Cardiac septum (tissue), 1 donor: ENCODE data around the gene HPS6. TPM values are rescaled to one million over a fixed set of nuclear protein-coding genes. Genes with fewer than 3 reads are reported as not detected.

Experiments used
- DNase-seq: peaks from one replicate; pipeline ENCODE4 v3.0.0-alpha.2; 2020; ENCODE audit warnings: low spot score
- intact Hi-C: fragments of 100-400 bp; cut with DNase I; formaldehyde crosslinking; loops from one replicate; pipeline ENCODE4 v1.14.0; 2022
- total RNA-seq: library from RNA; stranded (reverse); fragmentation: NEBNext Ultra II Directional; extraction: Animal tissue kit (Norgen Biotek cat#: 25700); gene quantifications from one replicate; pipeline ENCODE4 v1.2.1, GENCODE V29; 2021
- donor health status: DM: no; HTN: no; CAD: no.

HPS6 gene
- total RNA-seq, 1 donor from 2014 or later = 12.1 TPM

DNA sequence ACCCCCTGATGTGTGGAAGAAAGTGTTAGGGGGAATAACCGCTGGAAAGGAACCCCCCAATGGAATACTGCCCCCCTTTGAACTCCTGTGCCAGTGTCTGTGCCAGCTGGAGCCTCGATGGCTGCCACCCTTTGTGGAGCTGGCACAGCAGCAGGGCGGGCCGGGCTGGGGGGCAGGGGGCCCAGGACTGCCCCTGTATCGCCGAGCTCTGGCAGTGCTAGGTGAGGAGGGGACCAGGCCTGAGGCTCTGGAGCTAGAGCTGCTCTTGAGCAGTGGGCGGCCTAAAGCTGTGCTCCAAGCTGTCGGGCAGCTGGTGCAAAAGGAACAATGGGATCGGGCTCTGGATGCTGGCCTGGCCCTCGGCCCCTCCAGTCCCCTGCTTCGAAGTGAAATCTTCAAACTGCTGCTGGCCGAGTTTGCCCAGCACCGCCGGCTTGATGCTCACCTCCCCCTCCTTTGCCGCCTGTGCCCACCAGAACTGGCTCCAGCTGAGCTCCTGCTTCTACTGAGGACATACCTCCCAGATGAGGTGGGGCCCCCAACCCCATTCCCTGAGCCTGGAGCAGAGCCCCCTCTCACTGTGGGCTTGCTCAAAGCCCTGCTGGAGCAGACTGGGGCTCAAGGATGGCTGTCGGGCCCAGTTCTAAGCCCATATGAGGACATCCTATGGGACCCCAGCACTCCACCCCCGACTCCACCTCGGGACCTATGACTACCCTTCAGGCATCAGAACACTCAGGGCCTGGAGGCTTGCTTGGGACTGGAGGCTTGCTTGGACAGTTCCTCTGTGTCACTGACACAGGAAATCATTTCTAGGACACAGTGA, 2.2 kb downstream of the HPS6 start:
- intact Hi-C loops = loop anchor here (5.0 kb wide), 1 partner anchor 65 kb away; the partner anchor contains the start of gene PPRC1
- no peak for DNase-seq

DNA sequence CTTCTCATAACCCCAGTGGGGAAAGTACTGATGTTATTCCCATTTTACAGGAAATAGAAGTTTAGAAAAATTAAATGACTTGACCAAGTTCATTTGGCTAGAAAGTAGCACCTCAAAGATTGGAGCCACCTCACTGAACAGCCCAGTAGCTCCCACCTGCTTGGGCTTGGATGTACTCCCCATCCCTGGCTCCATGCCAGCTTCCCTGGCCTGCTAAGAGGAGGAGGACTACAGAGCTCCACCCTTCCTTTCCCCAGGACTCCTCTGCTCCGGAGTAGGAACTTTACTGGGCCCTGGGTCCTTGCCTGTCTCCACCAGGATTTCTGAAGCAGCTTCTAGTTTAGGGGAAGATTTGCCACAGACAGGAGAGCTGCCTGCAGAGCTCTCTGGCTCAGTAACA, 3.1 kb downstream of the HPS6 start:
- intact Hi-C loops = loop anchor here (5.0 kb wide), 1 partner anchor 64 kb away; the partner anchor contains the start of gene PPRC1
- DNase-seq = no peak

DNA sequence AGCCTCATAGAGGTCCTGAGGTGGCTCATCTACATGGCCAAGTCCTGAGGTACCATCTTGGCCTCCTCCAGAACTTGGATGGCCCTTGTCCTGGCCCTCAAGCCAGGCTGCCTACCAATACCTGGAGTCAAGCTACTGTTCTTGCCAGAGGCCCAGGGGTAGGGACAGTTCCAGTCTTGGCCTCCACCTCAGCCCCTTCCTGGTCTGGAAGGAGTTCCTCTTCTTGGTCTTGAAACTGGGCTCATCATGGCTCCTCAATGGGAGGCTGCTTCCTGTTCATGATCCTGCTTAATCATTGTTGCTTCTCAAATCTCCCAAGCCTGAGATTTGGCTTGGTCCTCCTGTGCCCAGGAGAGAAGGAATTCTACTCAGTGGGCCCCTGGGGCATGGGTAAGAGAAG, 3.9 kb downstream of the HPS6 start:
- intact Hi-C loops = loop anchor here (5.0 kb wide), 1 partner anchor 63 kb away; the partner anchor contains the start of gene PPRC1

DNA sequence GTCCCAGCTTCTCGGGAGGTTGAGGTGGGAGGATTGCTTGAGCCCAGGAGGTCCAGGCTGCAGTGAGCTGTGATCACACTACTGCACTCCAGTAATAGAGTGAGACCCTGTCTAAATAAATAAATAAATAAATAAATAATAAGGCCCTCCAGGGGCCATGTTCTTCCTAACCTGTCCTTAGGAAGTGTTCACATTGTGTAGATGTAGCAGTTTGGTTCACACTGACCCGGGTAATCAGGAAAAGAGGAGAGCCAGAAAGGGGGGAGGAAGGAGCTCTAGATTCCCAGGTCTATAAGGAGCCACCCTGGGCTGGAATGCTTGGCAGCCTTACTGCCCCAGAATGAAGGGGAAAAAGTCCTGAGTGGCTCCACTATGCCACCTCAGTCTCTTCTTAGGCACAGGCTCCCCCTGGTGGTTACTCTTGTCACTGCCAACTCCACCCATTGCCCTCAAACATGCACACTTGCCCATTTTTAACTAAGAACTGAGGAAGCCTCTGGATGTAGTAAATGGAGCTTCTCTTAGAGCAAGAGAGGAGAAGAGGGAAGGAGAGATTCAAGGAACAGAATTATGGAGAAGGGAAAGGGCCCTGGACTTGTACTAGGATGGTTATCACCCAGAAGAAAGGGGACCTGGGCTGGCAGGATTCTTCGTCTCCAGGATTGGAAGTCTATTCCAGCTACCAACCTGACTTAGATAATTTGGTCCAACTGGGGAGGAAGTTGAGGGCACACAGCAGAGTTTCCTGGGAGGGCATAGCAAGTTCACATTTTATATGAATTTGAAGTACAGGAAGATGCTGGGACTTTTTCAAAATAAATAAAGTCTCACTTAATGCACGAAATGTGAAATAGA, 7.8 kb downstream of the HPS6 start:
- peak; percentile 77 for DNase-seq
- intact Hi-C loops = no loop called here

More for the DNA sequence above, 3.9 kb downstream of the HPS6 start:
- DNase-seq = no peak

DNA sequence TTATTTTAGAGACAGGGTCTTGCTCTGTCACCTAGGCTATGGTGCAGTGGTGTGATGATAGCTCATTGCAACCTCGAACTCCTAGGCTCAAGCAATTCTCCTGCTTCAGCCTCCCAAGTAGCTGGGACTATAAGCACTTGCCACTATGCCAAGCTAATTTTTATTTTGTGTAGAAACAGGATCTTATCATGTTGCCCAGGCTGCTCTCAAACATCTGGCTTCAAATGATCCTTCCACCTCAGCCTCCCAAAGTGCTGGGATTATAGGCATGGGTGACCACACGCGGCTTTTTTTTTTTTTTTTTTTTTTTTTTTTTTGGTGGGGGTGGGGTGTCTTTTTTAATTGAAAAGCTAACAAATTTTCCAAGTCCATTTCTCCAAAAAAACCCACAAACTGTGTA, 18.4 kb downstream of the HPS6 start:
- DNase-seq = no peak
- intact Hi-C loops = no loop called here

DNA sequence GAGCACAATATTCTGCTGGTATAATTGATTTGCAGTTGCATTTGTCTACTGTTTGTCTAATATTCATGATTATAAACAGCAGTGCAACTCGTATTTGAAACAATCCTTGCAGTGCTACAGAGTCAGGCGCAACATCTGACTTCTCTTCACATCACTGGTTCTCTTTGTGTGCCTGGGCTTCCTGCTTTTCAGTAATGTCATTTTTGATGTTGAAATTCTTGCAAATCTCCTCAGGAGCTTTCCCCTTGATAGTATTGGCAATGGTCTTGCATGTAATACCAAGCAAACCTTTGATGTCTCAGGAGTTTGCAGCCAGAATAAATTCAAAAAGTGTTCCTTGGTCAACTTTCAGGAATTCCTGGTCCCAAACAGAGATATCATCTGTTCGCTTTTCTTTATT, 20.2 kb downstream of the HPS6 start:
- intact Hi-C loops = no loop called here

DNA sequence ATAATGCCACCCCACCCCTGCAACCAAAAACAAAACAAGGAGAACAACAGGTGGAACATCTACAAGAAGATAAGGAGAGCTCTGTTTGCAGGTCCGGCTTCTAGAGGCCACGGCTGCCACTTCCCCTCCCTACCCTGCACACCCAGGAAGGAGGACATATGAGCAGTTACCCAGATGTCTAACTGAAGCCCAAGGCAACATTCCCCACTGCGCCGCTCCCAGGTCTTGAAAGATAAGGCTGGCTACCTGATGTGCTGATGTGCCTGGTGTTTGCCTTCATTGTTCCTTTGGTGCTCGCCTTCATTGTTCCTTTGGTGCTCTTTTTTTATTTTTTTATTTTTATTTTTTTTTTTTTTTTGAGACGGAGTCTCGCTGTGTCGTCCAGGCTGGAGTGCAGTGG, 21.0 kb downstream of the HPS6 start:
- no peak for DNase-seq
- intact Hi-C loops = no loop called here

More for the DNA sequence above, 20.2 kb downstream of the HPS6 start:
- DNase-seq = no peak

DNA sequence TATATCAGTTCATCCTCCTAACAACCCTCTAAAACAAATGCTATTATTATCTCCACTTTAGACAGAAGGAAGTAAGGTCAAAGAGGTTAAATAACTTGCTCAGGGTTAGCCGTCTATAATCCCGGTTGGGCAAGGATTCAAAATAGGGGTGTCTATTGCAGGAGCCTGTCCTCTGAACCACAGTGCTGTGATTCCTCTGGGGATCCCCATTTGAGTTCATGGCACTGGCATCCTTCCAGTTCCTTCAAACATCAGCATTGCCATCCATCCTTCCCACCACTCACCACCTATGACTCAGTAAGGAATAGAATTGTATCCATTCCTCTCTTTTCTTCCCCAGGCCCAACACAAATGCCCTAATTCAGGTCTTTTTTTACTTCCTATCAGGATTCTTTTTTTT, 25.6 kb downstream of the HPS6 start:
- intact Hi-C loops = no loop called here
- no peak for DNase-seq

DNA sequence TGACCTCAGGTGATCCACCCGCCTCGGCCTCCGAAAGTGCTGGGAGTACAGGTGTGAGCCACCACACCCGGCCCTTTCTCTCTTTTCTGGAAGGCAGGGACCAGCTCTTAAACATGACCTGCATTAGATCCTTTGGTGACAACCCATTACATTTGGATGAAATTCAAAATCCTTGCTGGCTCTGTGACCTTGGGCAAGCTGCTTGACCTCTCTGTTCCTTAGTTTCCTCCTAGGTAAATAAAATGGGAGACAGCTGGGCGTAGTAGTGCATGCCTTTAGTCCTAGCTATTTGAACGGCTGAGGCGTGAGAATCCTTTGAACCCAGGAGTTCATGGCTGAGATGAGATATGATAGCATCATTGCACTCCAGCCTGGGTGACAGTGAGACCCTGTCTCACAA, 31.3 kb downstream of the HPS6 start:
- intact Hi-C loops = no loop called here
- DNase-seq = no peak

DNA sequence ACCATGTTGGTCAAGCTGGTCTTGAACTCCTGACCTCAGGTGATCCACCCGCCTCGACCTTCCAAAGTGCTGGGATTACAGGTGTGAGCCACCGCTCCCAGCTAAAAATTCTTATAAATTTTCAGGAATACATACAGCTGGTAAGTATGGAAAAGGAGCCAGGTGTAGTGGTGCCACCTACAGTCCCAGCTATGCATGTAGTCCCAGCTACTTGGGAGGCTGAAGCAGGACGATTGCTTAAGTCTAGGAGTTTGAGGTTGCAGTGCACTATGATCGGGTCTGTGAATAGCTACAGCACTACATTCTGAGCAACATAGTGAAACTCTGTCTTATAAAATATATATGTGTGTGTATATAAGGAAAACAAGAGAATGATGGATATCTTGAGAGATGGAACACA, 36.0 kb downstream of the HPS6 start:
- intact Hi-C loops = no loop called here
- DNase-seq = no peak

DNA sequence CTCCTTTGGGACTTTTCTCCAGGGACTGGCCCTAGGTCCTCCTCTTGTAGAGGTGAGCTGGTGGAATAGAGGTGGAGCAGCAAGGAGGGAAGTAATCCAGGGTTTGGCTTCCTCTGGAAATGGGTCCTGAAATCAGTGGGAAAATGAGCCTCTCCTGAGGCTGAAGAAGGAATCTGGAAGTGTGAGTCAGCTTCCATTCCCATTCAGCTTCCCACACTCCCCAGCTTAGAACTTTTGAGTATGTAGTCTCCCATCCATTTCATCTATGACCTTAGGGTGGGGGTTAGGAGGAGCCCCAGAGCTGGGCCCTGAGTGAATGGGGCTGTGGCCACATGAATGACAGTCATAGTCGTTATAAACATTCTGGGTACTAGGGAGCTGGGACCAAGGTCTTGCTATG, 37.3 kb downstream of the HPS6 start:
- intact Hi-C loops = no loop called here
- DNase-seq = no peak

DNA sequence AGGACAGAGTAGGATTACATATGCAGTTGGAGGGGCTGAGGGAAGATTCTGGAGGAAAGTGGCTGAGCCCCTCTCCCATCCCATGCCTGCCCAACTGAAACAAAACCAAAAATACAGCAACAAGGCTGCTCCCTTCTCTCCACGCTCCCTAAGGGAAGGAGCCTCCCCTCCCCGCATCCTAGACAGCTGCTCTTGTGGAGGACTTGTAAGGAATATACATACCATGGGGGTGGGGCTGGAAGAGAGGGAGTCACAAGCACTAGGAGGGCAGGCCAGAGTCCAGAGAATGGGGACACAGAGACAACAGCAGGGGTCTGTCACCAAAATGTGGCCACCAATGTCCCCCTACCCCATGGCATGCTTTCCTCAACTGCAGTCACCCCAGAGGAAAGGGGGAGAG, 41.8 kb downstream of the HPS6 start:
- DNase-seq = no peak
- intact Hi-C loops = no loop called here

DNA sequence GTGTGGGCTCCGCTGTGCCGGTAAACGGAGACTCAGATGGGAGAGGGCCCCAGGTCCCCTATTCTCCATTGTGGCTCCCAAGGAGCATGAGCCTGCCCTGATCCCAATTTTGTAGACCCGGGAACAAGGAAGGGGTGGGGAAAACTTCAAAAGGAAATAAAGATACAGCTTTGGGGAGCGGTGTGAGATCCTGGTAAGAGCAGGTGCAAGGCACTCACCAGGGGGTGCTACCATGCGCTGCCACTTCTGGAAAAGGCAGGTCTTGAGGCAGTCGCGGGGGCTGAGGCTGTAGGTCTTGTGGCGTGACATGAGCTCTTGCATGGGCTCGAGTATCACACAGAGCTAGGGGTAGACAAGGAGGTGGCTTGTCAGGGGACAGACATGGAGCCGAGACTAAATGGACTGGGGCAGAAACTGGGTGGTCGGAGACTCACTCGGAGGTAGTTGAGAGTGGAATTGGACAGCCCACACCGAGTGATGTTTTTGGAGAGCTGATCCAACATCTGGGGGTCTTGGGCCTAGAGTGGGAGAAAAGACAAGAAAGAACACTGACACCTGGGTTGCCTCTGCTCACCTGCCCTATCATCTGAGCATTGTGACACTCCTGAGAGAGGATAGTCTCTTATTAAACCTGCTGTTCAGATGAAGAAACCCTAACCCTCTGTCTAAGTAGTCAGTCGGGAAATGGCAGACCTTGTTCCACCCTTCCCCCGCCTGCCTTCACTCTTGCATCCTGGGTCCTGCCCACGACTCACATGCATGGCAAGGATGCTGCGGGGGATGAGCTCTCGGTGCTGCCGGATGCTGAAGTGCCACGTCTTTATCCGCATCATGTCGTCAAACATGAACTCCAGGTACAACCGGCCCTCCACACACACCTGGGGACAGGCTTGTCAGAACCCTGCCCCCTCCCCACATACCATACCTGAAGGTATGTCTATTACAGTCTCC, 44.3 kb downstream of the HPS6 start:
- intact Hi-C loops = no loop called here
- no peak for DNase-seq

DNA sequence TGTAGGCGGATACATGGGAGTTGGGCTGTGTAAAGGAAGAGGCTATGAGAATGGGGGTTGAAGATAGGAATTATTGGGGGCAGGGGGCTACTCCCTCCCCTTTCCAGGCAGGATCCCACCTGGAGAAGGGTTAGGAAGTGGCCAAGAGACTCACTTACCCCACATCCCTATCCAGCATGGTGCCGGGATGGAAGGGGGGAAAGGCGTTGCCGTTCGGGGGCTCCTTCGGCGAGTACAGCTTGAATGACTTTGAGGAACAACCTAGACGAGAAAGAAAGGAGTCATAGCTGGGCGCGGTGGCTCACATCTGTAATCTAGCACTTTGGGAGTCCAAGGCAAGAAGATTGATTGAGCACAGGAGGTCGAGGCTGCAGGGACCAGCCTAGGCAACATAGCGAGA, 46.1 kb downstream of the HPS6 start:
- intact Hi-C loops = no loop called here
- no peak for DNase-seq

DNA sequence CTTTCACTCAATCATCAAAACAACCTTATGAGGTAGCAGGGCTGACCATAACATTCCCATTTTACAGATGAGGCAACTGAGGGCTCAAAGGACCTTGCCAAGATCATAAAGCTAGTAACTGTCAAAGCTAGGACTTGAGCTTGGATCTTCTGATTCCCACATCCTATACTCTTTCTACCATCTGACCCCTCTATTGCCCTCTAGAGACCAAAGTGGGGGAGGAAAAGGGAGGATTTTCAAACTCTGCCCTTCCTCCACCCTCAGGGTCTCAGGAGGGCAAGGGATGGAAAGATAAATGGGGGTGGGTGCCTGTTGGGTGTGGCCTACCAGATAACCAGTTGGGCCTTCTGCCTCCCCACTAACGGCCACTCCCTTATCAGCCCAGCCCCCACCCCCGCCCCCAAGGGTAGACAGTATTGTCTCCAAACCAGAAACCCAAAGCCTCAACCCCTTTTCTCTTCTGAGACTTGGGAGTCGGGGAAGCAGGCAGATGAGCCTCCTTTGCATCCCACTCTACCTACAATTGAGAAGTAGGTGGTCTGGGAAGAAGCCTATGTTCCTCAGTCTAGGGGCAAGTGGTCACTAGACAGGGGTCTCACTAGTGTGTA, 47.2 kb downstream of the HPS6 start:
- no peak for DNase-seq

DNA sequence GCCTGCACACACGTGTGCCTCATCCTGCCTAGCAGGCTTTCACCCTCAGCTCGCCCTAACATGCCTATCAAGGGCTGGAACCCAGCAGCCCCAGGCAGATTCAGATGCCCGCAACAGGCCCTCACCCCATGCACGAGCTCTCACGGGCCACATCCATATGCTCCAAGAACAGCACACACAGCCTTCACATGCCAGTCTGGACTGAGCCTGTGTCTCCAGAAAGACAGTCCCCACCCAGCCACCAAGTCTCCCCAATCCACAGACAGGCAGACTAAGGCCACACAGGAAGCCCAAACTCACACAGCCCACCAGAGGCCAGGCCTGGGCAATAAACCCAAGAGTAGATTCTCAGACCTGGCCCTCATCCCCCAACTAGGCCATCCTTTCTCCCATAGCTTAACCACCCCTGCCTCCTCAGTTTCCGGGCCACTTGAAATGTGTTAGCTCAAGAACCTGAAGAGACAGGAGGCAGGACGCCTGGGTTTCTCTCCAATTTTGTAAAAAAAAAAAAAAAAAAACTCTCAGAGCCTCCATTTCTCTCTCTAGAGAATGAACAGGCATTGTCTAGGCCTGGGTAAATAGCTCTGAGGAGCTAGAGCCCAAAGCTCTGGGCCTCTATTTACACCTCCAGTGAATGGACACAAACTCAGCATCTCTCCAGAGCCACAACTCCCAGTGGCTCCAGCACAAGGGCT, 48.3 kb downstream of the HPS6 start:
- no peak for DNase-seq
- intact Hi-C loops = no loop called here

More for the DNA sequence above, 47.2 kb downstream of the HPS6 start:
- intact Hi-C loops = no loop called here

DNA sequence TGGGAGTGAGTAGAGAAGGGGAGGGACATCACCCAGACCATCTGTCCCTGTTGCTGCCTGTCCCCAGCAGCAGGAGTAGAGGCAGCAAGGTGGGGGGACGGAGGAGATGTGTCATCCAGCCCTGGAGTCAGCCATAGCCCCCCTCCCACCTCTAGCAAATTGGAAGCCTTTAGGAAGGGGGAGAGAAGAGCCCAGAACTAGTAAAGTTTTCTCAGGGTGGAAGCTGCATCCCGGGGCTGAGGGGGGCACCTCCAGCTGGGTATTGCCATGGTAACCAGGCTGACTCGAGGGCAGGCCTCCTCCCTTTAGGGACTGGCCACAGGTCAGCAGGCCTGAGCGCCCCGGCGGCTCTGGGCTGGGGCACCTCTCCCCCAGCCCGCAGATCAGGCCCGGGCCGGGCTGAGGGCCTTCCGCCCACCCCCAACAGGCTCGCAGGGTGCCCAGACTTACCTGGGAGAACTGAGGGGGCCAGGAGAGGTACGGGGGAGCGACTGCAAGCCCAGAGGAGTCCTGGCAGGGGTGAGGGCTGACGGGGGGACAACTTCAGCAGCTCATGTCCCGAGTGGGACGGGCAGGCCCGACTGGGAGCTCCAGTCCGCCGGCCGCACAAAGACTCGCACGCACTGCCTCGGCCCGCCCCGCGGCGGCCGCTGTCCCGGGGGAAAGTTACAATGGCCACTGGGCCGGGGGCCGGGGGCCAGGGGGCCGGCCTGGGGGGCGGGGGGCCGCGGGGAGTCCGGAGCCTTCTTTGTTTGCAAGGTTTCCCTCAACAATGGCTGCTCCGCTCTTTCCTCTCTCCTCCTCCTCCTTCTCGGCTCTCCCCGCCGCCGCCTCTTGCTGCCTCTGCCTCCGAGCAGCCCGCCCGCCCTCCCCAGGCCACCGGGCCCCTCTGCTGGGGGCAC, 49.1 kb downstream of the HPS6 start:
- no peak for DNase-seq
- intact Hi-C loops = loop anchor here (2.0 kb wide), 2 partner anchors 49 to 57 kb away; partner anchors contain the start of genes ARMH3 and HPS6
